ENCODE measurements around the gene PPP1R16B.

DNA sequence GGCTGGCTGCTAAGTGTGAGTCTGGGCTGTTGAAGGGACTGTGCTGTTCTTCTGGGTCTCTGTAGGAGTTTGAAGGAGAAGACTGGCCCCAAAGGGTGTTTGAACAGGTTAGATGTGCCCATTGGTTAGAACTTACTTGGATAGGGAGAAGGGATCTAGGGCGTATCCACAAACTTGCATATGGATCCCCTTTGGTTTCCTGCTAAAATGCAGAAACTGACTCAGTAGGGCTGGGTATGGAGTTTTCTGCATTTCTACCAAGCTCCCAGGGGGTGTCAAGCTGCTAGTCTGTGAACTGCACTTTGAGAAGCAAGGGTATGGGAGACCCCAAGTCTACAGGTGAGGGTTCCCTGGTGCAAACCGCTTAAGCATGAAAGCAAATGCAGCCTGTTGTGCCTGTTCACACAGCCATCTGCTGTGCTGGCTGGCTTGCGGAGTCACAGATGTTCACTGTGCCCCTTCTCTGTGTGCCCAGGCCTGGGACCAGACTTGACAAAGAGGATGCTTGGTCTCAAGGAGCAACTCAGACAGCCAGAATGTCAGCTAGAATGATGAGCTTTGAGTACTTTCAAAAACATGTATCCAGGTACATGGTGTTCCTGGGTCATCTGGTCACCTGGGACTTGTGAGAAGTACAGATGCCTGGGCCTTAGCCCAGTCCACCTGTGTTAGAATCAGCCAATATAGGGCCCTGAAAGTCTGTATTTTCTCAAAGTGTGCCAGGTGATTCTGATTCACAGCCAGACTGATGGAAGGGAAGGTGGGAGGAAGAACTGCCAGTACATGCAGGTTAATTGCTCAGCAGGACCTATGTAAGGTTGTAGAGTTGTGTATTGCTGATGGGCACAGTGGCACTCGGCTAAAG, 7.4 kb downstream of the PPP1R16B start:
- TF ChIP-seq GTF2F1 (IDR thresholded peaks at IDR 0.05; ENCODE audit: borderline replicate concordance, low read depth, low read length) (no peak), JUN (IDR thresholded peaks at IDR 0.05; ENCODE audit: low read depth, low read length) (no peak), POLR2A (IDR thresholded peaks at IDR 0.05; ENCODE audit: control extremely low read depth in 1 of 2, low read depth in 2 of 2, low read length in 2 of 2) (no peak), SP4 (IDR thresholded peaks at IDR 0.05; ENCODE audit: low read length) (no peak), BACH1 (IDR thresholded peaks at IDR 0.05; ENCODE audit: low read length) (no peak), SIN3A (conservative IDR thresholded peaks at IDR 0.05 in 1 of 2, IDR thresholded peaks at IDR 0.05 in 1 of 2; ENCODE audit: low read depth in 1 of 2, low read length in 2 of 2) (no peak), ZNF274 (IDR thresholded peaks at IDR 0.05; ENCODE audit: borderline replicate concordance, extremely low read depth, low read length) (no peak), RAD21 (IDR thresholded peaks at IDR 0.05 in 1 of 2, conservative IDR thresholded peaks at IDR 0.05 in 1 of 2; ENCODE audit: low read depth in 2 of 2, low read length in 2 of 2) (no peak), EP300 (IDR thresholded peaks at IDR 0.05; ENCODE audit: borderline replicate concordance in 1 of 2, low read depth in 2 of 2, low read length in 2 of 2) (no peak), POLR2AphosphoS5 (IDR thresholded peaks at IDR 0.05; ENCODE audit: low read depth, low read length) (no peak), EZH2 (IDR thresholded peaks at IDR 0.05; ENCODE audit: low read depth, low read length, severe bottlenecking) (no peak), BRCA1 (IDR thresholded peaks at IDR 0.05; ENCODE audit: low read depth, low read length) (no peak)
- TF ChIP-seq, protein P1, sequence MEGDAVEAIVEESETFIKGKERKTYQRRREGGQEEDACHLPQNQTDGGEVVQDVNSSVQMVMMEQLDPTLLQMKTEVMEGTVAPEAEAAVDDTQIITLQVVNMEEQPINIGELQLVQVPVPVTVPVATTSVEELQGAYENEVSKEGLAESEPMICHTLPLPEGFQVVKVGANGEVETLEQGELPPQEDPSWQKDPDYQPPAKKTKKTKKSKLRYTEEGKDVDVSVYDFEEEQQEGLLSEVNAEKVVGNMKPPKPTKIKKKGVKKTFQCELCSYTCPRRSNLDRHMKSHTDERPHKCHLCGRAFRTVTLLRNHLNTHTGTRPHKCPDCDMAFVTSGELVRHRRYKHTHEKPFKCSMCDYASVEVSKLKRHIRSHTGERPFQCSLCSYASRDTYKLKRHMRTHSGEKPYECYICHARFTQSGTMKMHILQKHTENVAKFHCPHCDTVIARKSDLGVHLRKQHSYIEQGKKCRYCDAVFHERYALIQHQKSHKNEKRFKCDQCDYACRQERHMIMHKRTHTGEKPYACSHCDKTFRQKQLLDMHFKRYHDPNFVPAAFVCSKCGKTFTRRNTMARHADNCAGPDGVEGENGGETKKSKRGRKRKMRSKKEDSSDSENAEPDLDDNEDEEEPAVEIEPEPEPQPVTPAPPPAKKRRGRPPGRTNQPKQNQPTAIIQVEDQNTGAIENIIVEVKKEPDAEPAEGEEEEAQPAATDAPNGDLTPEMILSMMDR (IDR thresholded peaks at IDR 0.05; ENCODE audit: control extremely low read depth in 1 of 3, insufficient read depth in 1 of 3, low read depth in 1 of 3, low read length in 3 of 3) = no peak
